ENCODE results near the gene TTC12. TPM values are rescaled to one million over a fixed set of nuclear protein-coding genes. Genes with fewer than 3 reads are reported as not detected.

Gene TTC12
- total and polyA plus RNA-seq, 2 of the 13 experiments (the other 11 are each of a cell fraction or from before 2014, with no cell fraction given): 5.4 to 11.6 TPM

DNA sequence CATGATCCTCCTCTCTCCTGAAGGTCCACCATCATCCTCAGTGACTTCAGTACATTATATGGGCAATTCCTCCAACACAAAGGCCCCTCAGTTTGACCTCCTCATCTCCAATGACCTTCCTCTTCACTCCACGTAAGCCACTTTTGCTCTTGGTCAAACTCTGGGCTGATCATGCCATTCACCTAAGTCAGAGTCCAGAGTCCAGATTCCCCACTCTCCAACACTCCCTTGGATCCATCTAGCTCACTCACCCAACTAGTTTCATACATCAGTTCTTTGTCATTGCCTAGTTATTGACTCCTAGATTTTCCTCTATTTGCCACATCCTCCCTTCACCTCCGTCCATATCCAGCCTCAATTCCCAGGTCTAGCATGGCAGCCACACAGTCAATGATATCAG lies 30.5 kb upstream of the TTC12 start (continued):
- TF ChIP-seq ZZZ3 (CRISPR knock-in tag; IDR thresholded peaks at IDR 0.05; ENCODE audit: borderline replicate concordance): no peak

DNA sequence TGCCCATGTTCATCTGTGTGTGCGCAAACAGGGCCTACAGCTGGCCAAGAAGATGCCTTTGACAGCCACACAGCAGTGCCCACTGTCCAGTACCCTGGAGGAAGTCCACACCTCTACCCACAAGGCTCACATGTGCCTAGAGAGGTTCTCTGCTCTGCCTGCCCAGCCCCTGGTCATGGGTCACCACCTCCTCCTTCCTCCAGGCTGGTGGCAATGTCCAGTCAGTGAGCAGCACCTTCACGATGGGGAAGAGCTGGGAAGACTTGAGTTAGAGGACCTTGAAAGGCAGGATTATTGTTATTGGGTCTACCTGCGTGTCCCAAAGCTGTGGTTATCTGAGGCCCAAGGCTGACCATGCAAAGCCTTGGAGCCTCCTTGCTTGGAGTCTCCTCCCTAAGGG lies 28.4 kb upstream of the TTC12 start:
- ATAC-seq: no peak
- WGBS (ENCODE audit: low lambda C conversion rate): 71% methylated on average over 3 of the region's 3 CpGs

More for the DNA sequence above, 28.4 kb upstream of the TTC12 start:
- Histone ChIP-seq H3K9ac (ENCODE audit: insufficient read depth, low read depth, low read length) (no peak overlapping the region), H2AFZ (ENCODE audit: low read length) (no peak overlapping the region), H3K4me3 (replicated peaks in 1 of 3; ENCODE audit: insufficient read depth in 1 of 3, low read depth in 2 of 3, low read length in 3 of 3) (no peak overlapping the region), H3K27me3 (ENCODE audit: control insufficient read depth in 1 of 2, insufficient read depth in 2 of 2, low read length in 2 of 2) (no peaks in the 10 kb centered on the region; a peak in 1 of 5 replicates), H3K9me3 (ENCODE audit: low read length) (no peaks in the 10 kb centered on the region), H4K20me1 (ENCODE audit: insufficient read depth, low read length) (no peaks in the 10 kb centered on the region), H3K4me1 (ENCODE audit: insufficient read depth, low read length) (peaks cover 33% of the 10 kb centered on the region), H3K27ac (ENCODE audit: extremely low read length, insufficient read depth, low read length) (no peak overlapping the region), H3K79me2 (ENCODE audit: insufficient read depth, low read length) (no peaks in the 10 kb centered on the region), H3K4me2 (ENCODE audit: low read depth, low read length) (no peak overlapping the region), H3K36me3 (replicated peaks in 1 of 2; ENCODE audit: control insufficient read depth in 1 of 2, insufficient read depth in 2 of 2, low read length in 2 of 2) (no peaks in the 10 kb centered on the region)
- in situ Hi-C loops (cut with HindIII; ENCODE audit: extremely low pct_ligation_motif_present, low pct_unique_long_range_greater_than_20kb): loop anchor here (10.0 to 25.0 kb wide), 2 partner anchors 449 to 1001 kb away; no protein-coding TSS in a partner anchor
- ChIA-PET CTCF (ENCODE audit: low intra/inter-chr PET ratio, low total read pairs) (no interaction called here), POLR2A (no interaction called here)
- FAIRE-seq (no peak), DNase-seq (ENCODE audit: low spot score) (no peak)
- intact Hi-C loops (cut with micrococcal nuclease; ENCODE audit: unreplicated experiment): loop anchor here (10.0 kb wide), 1 partner anchor 1071 kb away; no protein-coding TSS in a partner anchor
- no TSS peak for BruUV-seq (replicated peaks)
- TF ChIP-seq, protein P1, sequence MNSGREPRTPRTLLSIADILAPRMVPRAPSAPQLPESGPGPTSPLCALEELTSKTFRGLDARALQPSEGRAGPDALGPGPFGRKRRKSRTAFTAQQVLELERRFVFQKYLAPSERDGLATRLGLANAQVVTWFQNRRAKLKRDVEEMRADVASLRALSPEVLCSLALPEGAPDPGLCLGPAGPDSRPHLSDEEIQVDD (CRISPR knock-in tag; IDR thresholded peaks at IDR 0.05; ENCODE audit: borderline replicate concordance): no peak
- TF ChIP-seq GFI1 (CRISPR knock-in tag; IDR thresholded peaks at IDR 0.05; ENCODE audit: borderline replicate concordance): no peak
- TF ChIP-seq, protein P2, sequence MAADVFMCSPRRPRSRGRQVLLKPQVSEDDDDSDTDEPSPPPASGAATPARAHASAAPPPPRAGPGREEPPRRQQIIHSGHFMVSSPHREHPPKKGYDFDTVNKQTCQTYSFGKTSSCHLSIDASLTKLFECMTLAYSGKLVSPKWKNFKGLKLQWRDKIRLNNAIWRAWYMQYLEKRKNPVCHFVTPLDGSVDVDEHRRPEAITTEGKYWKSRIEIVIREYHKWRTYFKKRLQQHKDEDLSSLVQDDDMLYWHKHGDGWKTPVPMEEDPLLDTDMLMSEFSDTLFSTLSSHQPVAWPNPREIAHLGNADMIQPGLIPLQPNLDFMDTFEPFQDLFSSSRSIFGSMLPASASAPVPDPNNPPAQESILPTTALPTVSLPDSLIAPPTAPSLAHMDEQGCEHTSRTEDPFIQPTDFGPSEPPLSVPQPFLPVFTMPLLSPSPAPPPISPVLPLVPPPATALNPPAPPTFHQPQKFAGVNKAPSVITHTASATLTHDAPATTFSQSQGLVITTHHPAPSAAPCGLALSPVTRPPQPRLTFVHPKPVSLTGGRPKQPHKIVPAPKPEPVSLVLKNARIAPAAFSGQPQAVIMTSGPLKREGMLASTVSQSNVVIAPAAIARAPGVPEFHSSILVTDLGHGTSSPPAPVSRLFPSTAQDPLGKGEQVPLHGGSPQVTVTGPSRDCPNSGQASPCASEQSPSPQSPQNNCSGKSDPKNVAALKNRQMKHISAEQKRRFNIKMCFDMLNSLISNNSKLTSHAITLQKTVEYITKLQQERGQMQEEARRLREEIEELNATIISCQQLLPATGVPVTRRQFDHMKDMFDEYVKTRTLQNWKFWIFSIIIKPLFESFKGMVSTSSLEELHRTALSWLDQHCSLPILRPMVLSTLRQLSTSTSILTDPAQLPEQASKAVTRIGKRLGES (CRISPR knock-in tag; IDR thresholded peaks at IDR 0.05; ENCODE audit: borderline replicate concordance): no peak
- TF ChIP-seq, protein P3, sequence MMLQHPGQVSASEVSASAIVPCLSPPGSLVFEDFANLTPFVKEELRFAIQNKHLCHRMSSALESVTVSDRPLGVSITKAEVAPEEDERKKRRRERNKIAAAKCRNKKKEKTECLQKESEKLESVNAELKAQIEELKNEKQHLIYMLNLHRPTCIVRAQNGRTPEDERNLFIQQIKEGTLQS (CRISPR knock-in tag; IDR thresholded peaks at IDR 0.05): no peak
- no peak for TF ChIP-seq ZNF431 (CRISPR knock-in tag; IDR thresholded peaks at IDR 0.05; ENCODE audit: borderline replicate concordance, low read depth)
- no peak for TF ChIP-seq SMARCC2 (IDR thresholded peaks at IDR 0.05)

Measured in HepG2 (cell line).